Peyer's patch (tissue), 4 donors: Measurements from ENCODE around the gene S100A4. TPM values are rescaled to one million over a fixed set of nuclear protein-coding genes. Genes with fewer than 3 reads are reported as not detected.
A peak's percentile ranks its signal among the peaks of the same experiment; 100 is the strongest.

Source experiments
- DNase-seq, 3 donors: peaks; one replicate each; pipeline ENCODE4 v3.0.0-alpha.2; 2017 to 2019
- H3K27ac ChIP-seq, 4 donors: fragments of 200-600 bp; sonication (generic); one replicate each; pipeline ENCODE4 v1.5.1; 2016 to 2019
- H3K27me3 ChIP-seq, 2 donors: fragments of 200-600 bp; sonication (generic); one replicate each; pipeline ENCODE4 v1.5.1; 2019
- H3K36me3 ChIP-seq, 3 donors: fragments of 200-600 bp; sonication (generic); one replicate each; pipeline ENCODE4 v1.5.1; 2016 to 2019
- H3K4me1 ChIP-seq, 4 donors: fragments of 200-600 bp; sonication (generic); one replicate each; pipeline ENCODE4 v1.5.1; 2016 to 2019
- H3K4me3 ChIP-seq, 4 donors: fragments of 200-600 bp; sonication (generic); 1 replicate in 3 of 4; 2 replicates in 1 of 4; pipeline ENCODE4 v1.5.1; 2016 to 2019; ENCODE audit warnings: mild to moderate bottlenecking in 1 of 4
- H3K9me3 ChIP-seq, 4 donors: fragments of 200-600 bp; sonication (generic); one replicate each; pipeline ENCODE4 v1.5.1; 2016 to 2019; ENCODE audit warnings: mild to moderate bottlenecking in 1 of 4
- CTCF ChIP-seq, 6 experiments: fragments of 450-650 bp in 4 of 6; fragments of 200-600 bp in 2 of 6; sonication (generic) in 1 of 6; IDR thresholded peaks; one replicate each; pipeline ENCODE4 v1.5.1; 2017 to 2019; ENCODE audit warnings: antibody characterized with exemption in 6 of 6, mild to moderate bottlenecking in 3 of 6, moderate library complexity in 1 of 6
- POLR2A ChIP-seq, 2 donors: fragments of 450-650 bp; IDR thresholded peaks; one replicate each; pipeline ENCODE4 v1.5.1; 2017; ENCODE audit warnings: antibody characterized with exemption in 2 of 2, mild to moderate bottlenecking in 2 of 2, moderate library complexity in 2 of 2
- total RNA-seq, 4 donors: library from RNA; depleted of rRNA; stranded (reverse); fragments of >200 nt; gene quantifications; one replicate each; pipeline ENCODE4 v1.1.0, GENCODE V29; 2016

The S100A4 gene
- total RNA-seq, 4 donors from 2014 or later, result 38.2 to 435 (median 53.6) TPM

GRCh38 chr1:153542956-153543711 lies 2.5 kb downstream of the S100A4 start:
- peak in 1 of 3 donors; percentile 21 for DNase-seq
- Histone ChIP-seq H3K36me3 (no peaks in the 10 kb centered on the region), H3K4me3 (no peak overlapping the region), H3K9me3 (no peaks in the 10 kb centered on the region), H3K27ac (peak overlapping the region in 1 of 4 donors; percentile 11), H3K27me3 (no peaks in the 10 kb centered on the region), H3K4me1 (peaks cover 4 to 59% (median 26%) of the 10 kb centered on the region in 4 donors)
- TF ChIP-seq CTCF (IDR thresholded peaks at IDR 0.05), result no peak
- no peak for TF ChIP-seq POLR2A (IDR thresholded peaks at IDR 0.05)

GRCh38 chr1:153541641-153542590 lies 3.7 kb downstream of the S100A4 start:
- Histone ChIP-seq H3K27ac (peak overlapping the region in 3 of 4 donors; percentile 50 to 68 (median 59)), H3K27me3 (no peaks in the 10 kb centered on the region), H3K36me3 (no peaks in the 10 kb centered on the region), H3K4me1 (peaks cover 4 to 71% (median 26%) of the 10 kb centered on the region in 4 donors), H3K4me3 (no peak overlapping the region), H3K9me3 (no peaks in the 10 kb centered on the region)
- DNase-seq, result no peak
- TF ChIP-seq CTCF (IDR thresholded peaks at IDR 0.05) (no peak), POLR2A (IDR thresholded peaks at IDR 0.05) (no peak)

- H3K27ac ChIP-seq, result peak within 1 kb of the TSS in 3 of 4 donors; percentile 50 to 68 (median 59)
- no peak within 1 kb of the TSS for H3K4me3 ChIP-seq
- no peaks in the 10 kb centered on the region for H3K36me3 ChIP-seq
- H3K27me3 ChIP-seq, result no peaks in the 10 kb centered on the region
- H3K4me1 ChIP-seq, result peaks cover 0 to 69% (median 23%) of the 10 kb centered on the region in 4 donors
- H3K9me3 ChIP-seq, result no peaks in the 10 kb centered on the region
- TF ChIP-seq CTCF (IDR thresholded peaks at IDR 0.05) (no peak), POLR2A (IDR thresholded peaks at IDR 0.05) (no peak)
- peak in 2 of 3 donors; percentile 62 to 70 for DNase-seq
Measured at GRCh38 chr1:153540394-153541361, 4.9 kb downstream of the S100A4 start, which contains the start of gene S100A5. Gene S100A5, minus strand, starts transcription at chr1:153540934. Its CDS starts 743 bp downstream, at chr1:153540191.

GRCh38 chr1:153539395-153540093 lies 6.1 kb downstream of the S100A4 start:
- Histone ChIP-seq H3K4me1 (peaks cover 0 to 67% (median 20%) of the 10 kb centered on the region in 4 donors), H3K27me3 (no peaks in the 10 kb centered on the region), H3K9me3 (no peaks in the 10 kb centered on the region), H3K36me3 (no peaks in the 10 kb centered on the region), H3K27ac (peak overlapping the region in 1 of 4 donors; percentile 7), H3K4me3 (no peak overlapping the region)
- no peak for DNase-seq
- TF ChIP-seq CTCF (IDR thresholded peaks at IDR 0.05) (no peak), POLR2A (IDR thresholded peaks at IDR 0.05) (no peak)
